GM13977 (cell line): ENCODE results near the gene VPS26C.

Experiments used
- DNase-seq: peaks from one replicate; pipeline ENCODE4 v3.0.0; 2012; ENCODE audit warnings: low spot score
- in situ Hi-C: fragments of 300-500 bp; cut with MboI; formaldehyde crosslinking; loops from one replicate; pipeline ENCODE4 v1.12.0; 2022; ENCODE audit warnings: low sequenced_read_pairs, low pct_unique_long_range_greater_than_20kb, mixed read lengths, inconsistent platforms; ENCODE audit not compliant: unreplicated experiment
- TF ChIP-seq, protein P1 (sequence below): IDR thresholded peaks from 2 replicates; pipeline ENCODE4 v1.5.1; 2012; ENCODE audit warnings: mild to moderate bottlenecking, control low read depth; ENCODE audit not compliant: insufficient read depth; ENCODE audit errors: extremely low read depth, missing control alignments

VPS26C gene

DNA sequence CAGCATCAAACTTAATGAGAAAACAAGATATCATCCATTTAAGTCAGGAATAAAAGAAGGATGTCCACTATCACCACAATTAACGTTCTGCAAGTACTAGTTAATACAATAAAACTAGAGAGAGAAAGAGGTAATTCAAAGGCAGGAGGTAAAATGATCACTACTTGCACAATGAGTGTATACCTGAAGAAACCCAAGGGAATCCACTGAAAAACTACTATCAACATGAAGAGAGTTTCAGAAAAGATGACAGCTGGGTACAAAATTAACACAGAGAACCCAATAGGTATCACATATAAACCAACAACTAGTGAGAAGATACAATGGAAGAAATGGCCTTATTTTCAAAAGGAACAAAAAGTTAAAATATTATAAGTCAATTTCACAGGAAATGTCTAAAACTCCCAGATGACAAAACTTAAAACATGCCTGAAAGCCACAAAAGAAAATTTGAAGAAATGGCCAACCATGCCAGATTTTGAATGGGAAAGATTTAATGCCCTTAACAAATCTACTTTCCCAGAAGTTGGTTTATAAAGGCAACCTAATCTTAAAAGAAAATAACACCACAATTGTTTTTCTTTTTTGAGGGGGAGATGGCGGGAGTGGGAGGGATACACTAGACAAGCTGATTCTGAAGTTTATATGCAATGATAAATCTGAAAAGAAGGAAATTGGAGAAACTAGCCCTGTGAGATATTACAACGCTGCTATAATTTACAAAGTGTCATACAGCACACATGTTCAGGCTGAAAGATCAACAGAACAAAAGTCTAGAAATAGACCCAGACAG, 17.8 kb downstream of the VPS26C start:
- no peak for DNase-seq
- in situ Hi-C loops, result no loop called here
- TF ChIP-seq, protein P1, sequence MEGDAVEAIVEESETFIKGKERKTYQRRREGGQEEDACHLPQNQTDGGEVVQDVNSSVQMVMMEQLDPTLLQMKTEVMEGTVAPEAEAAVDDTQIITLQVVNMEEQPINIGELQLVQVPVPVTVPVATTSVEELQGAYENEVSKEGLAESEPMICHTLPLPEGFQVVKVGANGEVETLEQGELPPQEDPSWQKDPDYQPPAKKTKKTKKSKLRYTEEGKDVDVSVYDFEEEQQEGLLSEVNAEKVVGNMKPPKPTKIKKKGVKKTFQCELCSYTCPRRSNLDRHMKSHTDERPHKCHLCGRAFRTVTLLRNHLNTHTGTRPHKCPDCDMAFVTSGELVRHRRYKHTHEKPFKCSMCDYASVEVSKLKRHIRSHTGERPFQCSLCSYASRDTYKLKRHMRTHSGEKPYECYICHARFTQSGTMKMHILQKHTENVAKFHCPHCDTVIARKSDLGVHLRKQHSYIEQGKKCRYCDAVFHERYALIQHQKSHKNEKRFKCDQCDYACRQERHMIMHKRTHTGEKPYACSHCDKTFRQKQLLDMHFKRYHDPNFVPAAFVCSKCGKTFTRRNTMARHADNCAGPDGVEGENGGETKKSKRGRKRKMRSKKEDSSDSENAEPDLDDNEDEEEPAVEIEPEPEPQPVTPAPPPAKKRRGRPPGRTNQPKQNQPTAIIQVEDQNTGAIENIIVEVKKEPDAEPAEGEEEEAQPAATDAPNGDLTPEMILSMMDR, result no peak

DNA sequence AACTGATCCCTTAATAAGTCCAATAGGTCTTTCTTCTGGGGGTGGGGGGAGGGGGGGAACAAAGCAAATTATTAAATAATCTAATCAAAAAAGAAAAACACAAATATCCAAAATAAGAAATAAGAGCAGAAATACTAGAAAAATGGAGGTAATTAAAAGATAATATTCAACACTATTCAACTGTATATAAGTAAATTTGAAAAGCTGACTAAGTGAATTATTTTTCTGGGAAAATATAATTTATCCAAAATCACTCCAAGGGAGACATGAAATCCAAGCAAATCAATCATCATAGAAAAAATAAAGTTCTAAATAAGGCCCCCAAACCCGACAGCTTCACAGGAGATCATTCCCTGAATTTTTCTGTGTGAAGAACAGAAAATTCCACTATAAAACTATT, 18.8 kb downstream of the VPS26C start:
- TF ChIP-seq, protein P1, result no peak
- in situ Hi-C loops, result no loop called here
- no peak for DNase-seq

DNA sequence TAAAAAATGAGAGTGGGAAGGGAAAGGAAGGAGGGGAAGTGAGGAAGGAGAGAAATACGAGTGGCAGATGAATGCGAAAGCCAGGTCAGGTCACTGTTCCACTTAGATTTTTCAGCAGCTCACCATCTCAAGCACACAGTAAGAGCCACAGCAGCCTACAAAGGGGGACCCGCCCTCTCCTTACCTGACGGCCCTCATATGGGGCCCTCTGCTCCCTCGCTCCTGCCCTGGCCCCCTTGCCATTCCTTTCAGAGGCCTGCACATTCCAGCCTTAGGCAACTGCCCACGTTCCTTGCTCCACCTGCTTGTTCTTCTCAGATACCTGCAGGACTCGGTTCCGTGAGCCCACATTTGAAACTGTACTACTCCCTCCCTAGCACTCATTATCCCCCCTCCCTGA, 22.0 kb downstream of the VPS26C start:
- in situ Hi-C loops, result no loop called here
- no peak for DNase-seq
- TF ChIP-seq, protein P1, result no peak

DNA sequence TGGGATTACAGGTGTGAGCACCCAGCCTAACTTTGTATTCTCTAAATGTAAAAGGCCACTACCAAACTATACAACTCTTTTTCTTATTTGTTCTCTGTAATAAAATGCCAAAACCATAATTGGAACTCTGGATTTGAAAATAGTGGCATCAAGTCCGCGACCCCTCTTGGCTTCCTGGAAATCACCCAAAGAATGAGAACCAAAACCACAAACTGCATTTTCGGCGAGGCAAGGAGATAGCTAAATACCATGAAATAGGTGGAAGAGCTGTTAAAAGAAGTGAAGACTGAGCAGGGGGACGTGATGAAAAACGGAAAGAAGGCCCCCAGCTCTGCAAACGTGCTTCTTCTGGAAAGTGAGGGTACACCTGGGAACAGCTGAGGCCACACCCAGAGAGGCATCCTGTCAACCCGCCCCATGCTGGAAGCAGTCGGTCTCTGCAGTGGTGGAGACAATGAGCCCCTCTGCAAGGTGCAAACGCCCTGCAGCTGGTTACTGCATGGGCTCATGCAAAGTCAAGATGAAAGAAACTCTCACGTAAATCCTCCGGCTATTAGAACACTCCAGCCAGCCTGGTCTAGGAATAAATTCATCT, 22.5 kb downstream of the VPS26C start:
- no peak for DNase-seq
- TF ChIP-seq, protein P1, result no peak
- in situ Hi-C loops, result no loop called here

DNA sequence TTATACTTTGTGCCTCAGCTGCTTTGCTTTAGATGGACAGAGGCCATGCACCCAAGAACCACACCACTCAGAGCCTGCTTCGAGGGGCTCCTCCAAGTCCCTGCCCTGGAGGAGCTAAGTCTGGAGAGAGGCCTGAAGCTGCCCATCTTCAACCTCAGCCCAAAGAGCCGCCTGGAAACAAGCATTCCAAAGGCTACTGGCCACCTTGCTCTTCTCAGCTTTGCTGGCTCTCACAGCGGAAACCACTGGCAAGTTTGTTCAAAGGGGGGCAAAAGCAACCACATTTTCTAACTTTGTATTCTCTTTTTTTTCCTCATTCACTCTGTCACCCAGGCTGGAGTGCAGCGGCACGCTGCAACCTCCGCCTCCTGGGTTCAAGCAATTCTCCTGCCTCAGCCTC, 23.2 kb downstream of the VPS26C start:
- TF ChIP-seq, protein P1, result no peak
- DNase-seq, result no peak
- in situ Hi-C loops, result no loop called here

DNA sequence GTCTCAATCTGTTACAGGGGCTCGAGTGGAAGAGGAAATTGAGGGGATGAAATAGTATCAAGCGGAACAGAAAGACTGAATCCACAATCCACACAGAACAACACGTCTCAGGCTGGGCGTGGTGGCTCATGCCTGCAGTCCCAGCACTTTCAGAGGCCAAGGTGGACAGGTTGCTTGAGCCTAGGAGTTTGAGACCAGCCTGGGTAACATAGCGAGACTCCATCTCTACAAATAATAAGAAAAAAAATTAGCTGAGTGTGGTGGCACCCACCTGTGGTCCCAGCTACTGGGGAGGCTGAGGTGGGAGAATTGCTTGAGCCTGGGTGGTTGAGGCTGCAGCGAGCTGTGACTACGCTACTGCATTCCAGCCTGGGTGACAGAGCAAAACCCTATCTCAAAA, 25.7 kb downstream of the VPS26C start:
- no peak for DNase-seq
- TF ChIP-seq, protein P1, result no peak
- in situ Hi-C loops, result no loop called here
